ENCODE measurements around the gene GORASP1. TPM values are rescaled to one million over a fixed set of nuclear protein-coding genes. Genes with fewer than 3 reads are reported as not detected.

GORASP1 gene
- total RNA-seq, 4 donors from 2014 or later = 48.5 to 82.5 (median 76.8) TPM

- peak overlapping the region in 1 of 4 donors; percentile 43 for H3K27ac ChIP-seq
- WGBS, 2 donors (ENCODE audit: low coverage in 1 of 2) = 92 to 95% methylated on average over 4 to 5 of the region's 21 CpGs
- no peaks in the 10 kb centered on the region for H3K9me3 ChIP-seq
- peaks cover 0 to 57% of the 10 kb centered on the region in 2 donors for H3K36me3 ChIP-seq
- ATAC-seq = no peak
- TF ChIP-seq POLR2AphosphoS5 (IDR thresholded peaks at IDR 0.05) = no peak
- no peak for TF ChIP-seq POLR2A (IDR thresholded peaks at IDR 0.05)
- no peak for TF ChIP-seq EP300 (IDR thresholded peaks at IDR 0.05)
- no peak for TF ChIP-seq CTCF (IDR thresholded peaks at IDR 0.05)
- peaks cover 6 to 36% (median 18%) of the 10 kb centered on the region in 3 donors for H3K4me1 ChIP-seq
- no peak overlapping the region for H3K4me3 ChIP-seq
- no peaks in the 10 kb centered on the region for H3K27me3 ChIP-seq
These were observed 29.4 kb upstream of the GORASP1 start for GRCh38 chr3:39136533-39137434.

GRCh38 chr3:39135170-39135805 is 27.9 kb upstream of the GORASP1 start:
- H3K4me1 ChIP-seq = peaks cover 0 to 21% (median 4%) of the 10 kb centered on the region in 3 donors
- no peaks in the 10 kb centered on the region for H3K9me3 ChIP-seq
- H3K27ac ChIP-seq = peak overlapping the region in 3 of 4 donors; percentile 12 to 43 (median 27)
- TF ChIP-seq POLR2A (IDR thresholded peaks at IDR 0.05) = no peak
- no peak for TF ChIP-seq EP300 (IDR thresholded peaks at IDR 0.05)
- TF ChIP-seq POLR2AphosphoS5 (IDR thresholded peaks at IDR 0.05) = peak; percentile 33
- TF ChIP-seq CTCF (IDR thresholded peaks at IDR 0.05) = no peak
- ATAC-seq = peak; percentile 45
- no peaks in the 10 kb centered on the region for H3K27me3 ChIP-seq
- no peak overlapping the region for H3K4me3 ChIP-seq
- H3K36me3 ChIP-seq = peaks cover 0 to 42% of the 10 kb centered on the region in 2 donors
- 65% methylated on average over 5 of the region's 8 CpGs; no CpG with 5 or more reads in 1 of the 2 donors for WGBS, 2 donors (ENCODE audit: low coverage in 1 of 2)

- Histone ChIP-seq H3K9me3 (no peaks in the 10 kb centered on the region), H3K4me1 (peaks cover 0 to 11% (median 3%) of the 10 kb centered on the region in 3 donors), H3K36me3 (peaks cover 0 to 36% of the 10 kb centered on the region in 2 donors), H3K4me3 (no peak overlapping the region), H3K27me3 (no peaks in the 10 kb centered on the region), H3K27ac (peak overlapping the region in 1 of 4 donors; percentile 9)
- TF ChIP-seq POLR2A (IDR thresholded peaks at IDR 0.05) (no peak), POLR2AphosphoS5 (IDR thresholded peaks at IDR 0.05) (no peak), EP300 (IDR thresholded peaks at IDR 0.05) (no peak)
- no peak for ATAC-seq
- WGBS, 2 donors (ENCODE audit: low coverage in 1 of 2) = 82% methylated on average over 2 of the region's 7 CpGs; no CpG with 5 or more reads in 1 of the 2 donors
These were observed 26.9 kb upstream of the GORASP1 start for GRCh38 chr3:39134305-39134704.

- H3K36me3 ChIP-seq = peaks cover 0 to 41% of the 10 kb centered on the region in 2 donors
- H3K9me3 ChIP-seq = no peaks in the 10 kb centered on the region
- no peak for TF ChIP-seq EP300 (IDR thresholded peaks at IDR 0.05)
- no peak for TF ChIP-seq POLR2AphosphoS5 (IDR thresholded peaks at IDR 0.05)
- no peak for TF ChIP-seq CTCF (IDR thresholded peaks at IDR 0.05)
- TF ChIP-seq POLR2A (IDR thresholded peaks at IDR 0.05) = no peak
- no peak for ATAC-seq
- H3K4me3 ChIP-seq = no peak overlapping the region
- peaks cover 0 to 6% (median under 1%) of the 10 kb centered on the region in 3 donors for H3K4me1 ChIP-seq
- no peak overlapping the region for H3K27ac ChIP-seq
- no peaks in the 10 kb centered on the region for H3K27me3 ChIP-seq
- WGBS, 2 donors (ENCODE audit: low coverage in 1 of 2) = 73 to 75% methylated on average over 6 of the region's 6 CpGs
These were observed 26.4 kb upstream of the GORASP1 start for GRCh38 chr3:39133822-39134221.

- no peak for TF ChIP-seq CTCF (IDR thresholded peaks at IDR 0.05)
- no peak for TF ChIP-seq POLR2AphosphoS5 (IDR thresholded peaks at IDR 0.05)
- no peak for TF ChIP-seq EP300 (IDR thresholded peaks at IDR 0.05)
- no peak for TF ChIP-seq POLR2A (IDR thresholded peaks at IDR 0.05)
- Histone ChIP-seq H3K27ac (no peak overlapping the region), H3K9me3 (no peaks in the 10 kb centered on the region), H3K4me1 (no peaks in the 10 kb centered on the region), H3K36me3 (peaks cover 0 to 48% of the 10 kb centered on the region in 2 donors), H3K27me3 (no peaks in the 10 kb centered on the region), H3K4me3 (no peak overlapping the region)
- WGBS, 2 donors (ENCODE audit: low coverage in 1 of 2) = 100% methylated on average over 1 of the region's 1 CpG; no CpG with 5 or more reads in 1 of the 2 donors
- no peak for ATAC-seq
These were observed 25.7 kb upstream of the GORASP1 start for GRCh38 chr3:39133093-39133490.
